GM21360 (cell line): ENCODE measurements around the gene LGR6.
A peak's percentile ranks its signal among the peaks of the same experiment; 100 is the strongest.

Experiments used
- ATAC-seq: cut with Tn5 transposase; IDR thresholded peaks from one replicate; pipeline ENCODE4 v1.9.1; 2021; ENCODE audit warnings: mild to moderate bottlenecking, moderate library complexity; ENCODE audit not compliant: unreplicated experiment

LGR6 gene

GRCh38 chr1:202283379-202283844 lies 89.8 kb downstream of the LGR6 start:
- no peak for ATAC-seq

- no peak for ATAC-seq
These were observed 90.4 kb downstream of the LGR6 start for GRCh38 chr1:202283991-202284390.

GRCh38 chr1:202285908-202286307 lies 92.3 kb downstream of the LGR6 start:
- ATAC-seq, result no peak

- ATAC-seq, result no peak
These were observed 93.1 kb downstream of the LGR6 start for GRCh38 chr1:202286622-202287097.

- ATAC-seq, result no peak
These were observed 93.6 kb downstream of the LGR6 start for GRCh38 chr1:202287196-202287595.

- ATAC-seq, result no peak
These were observed 94.6 kb downstream of the LGR6 start for GRCh38 chr1:202288177-202288576.

- ATAC-seq, result no peak
These were observed 95.4 kb downstream of the LGR6 start for GRCh38 chr1:202289009-202289408.

- ATAC-seq, result no peak
These were observed 97.4 kb downstream of the LGR6 start for GRCh38 chr1:202291001-202291400.

- ATAC-seq, result no peak
These were observed 98.5 kb downstream of the LGR6 start for GRCh38 chr1:202291961-202292712.

GRCh38 chr1:202292773-202293172 lies 99.2 kb downstream of the LGR6 start:
- ATAC-seq, result no peak

- no peak for ATAC-seq
These were observed 100.0 kb downstream of the LGR6 start for GRCh38 chr1:202293569-202293968.

- no peak for ATAC-seq
These were observed 108.6 kb downstream of the LGR6 start for GRCh38 chr1:202302166-202302565.

GRCh38 chr1:202304375-202304774 lies 110.8 kb downstream of the LGR6 start:
- no peak for ATAC-seq

GRCh38 chr1:202305168-202305567 lies 111.6 kb downstream of the LGR6 start:
- no peak for ATAC-seq

- ATAC-seq, result no peak
These were observed 113.1 kb downstream of the LGR6 start for GRCh38 chr1:202306535-202307345.

GRCh38 chr1:202310071-202310725 lies 116.6 kb downstream of the LGR6 start:
- ATAC-seq, result no peak

- ATAC-seq, result no peak
These were observed 117.1 kb downstream of the LGR6 start for GRCh38 chr1:202310746-202311145.

GRCh38 chr1:202311875-202312635 lies 118.5 kb downstream of the LGR6 start:
- ATAC-seq, result no peak

GRCh38 chr1:202315576-202316168 lies 122.1 kb downstream of the LGR6 start:
- peak; percentile 52 for ATAC-seq

GRCh38 chr1:202316186-202316585 lies 122.6 kb downstream of the LGR6 start:
- no peak for ATAC-seq
